NT2/D1 (cell line): Measurements from ENCODE around the gene OR5H2.

Experiments
- SUZ12 ChIP-seq: IDR thresholded peaks from 2 replicates; pipeline ENCODE4 v1.6.1; 2011; ENCODE audit not compliant: insufficient read length, insufficient read depth; ENCODE audit errors: extremely low read depth
- YY1 ChIP-seq: IDR thresholded peaks from 2 replicates; pipeline ENCODE4 v1.6.1; 2011; ENCODE audit not compliant: insufficient read length, insufficient read depth
- ZNF274 ChIP-seq: IDR thresholded peaks from 2 replicates; pipeline ENCODE4 v1.6.1; 2011; ENCODE audit warnings: mild to moderate bottlenecking, low read depth, low read length

GRCh38 chr3:98243843-98244242, 38.5 kb upstream of the OR5H2 start:
- TF ChIP-seq SUZ12 = no peak
- no peak for TF ChIP-seq YY1
- TF ChIP-seq ZNF274 = no peak
